C4-2B (cell line): ENCODE data around the gene DUSP7.
"Not testable (repeated sequence)": the region's sequence is repeated elsewhere in the genome, so short reads cannot be mapped to it uniquely, and the experiment has no call there.

Experiments
- H3K27ac ChIP-seq: fragments of 450-650 bp; 2 replicates; pipeline ENCODE4 v1.5.1; 2017
- CTCF ChIP-seq: fragments of 450-650 bp; conservative IDR thresholded peaks from 2 replicates; pipeline ENCODE4 v1.5.1; 2017; ENCODE audit warnings: mild to moderate bottlenecking
- ZFX ChIP-seq: fragments of 450-650 bp; IDR thresholded peaks from 2 replicates; pipeline ENCODE4 v1.6.1; 2017

DUSP7 gene

GRCh38 chr3:52050571-52050970 lies 5.8 kb downstream of the DUSP7 start:
- H3K27ac ChIP-seq: no peak overlapping the region
- TF ChIP-seq ZFX: no peak
- no peak for TF ChIP-seq CTCF

GRCh38 chr3:52049503-52049902 lies 6.9 kb downstream of the DUSP7 start:
- H3K27ac ChIP-seq: no peak overlapping the region

GRCh38 chr3:52047295-52047960 lies 8.9 kb downstream of the DUSP7 start:
- TF ChIP-seq CTCF: no peak
- no peak for TF ChIP-seq ZFX

More at GRCh38 chr3:52049503-52049902, 6.9 kb downstream of the DUSP7 start:
- no peak for TF ChIP-seq CTCF
- TF ChIP-seq ZFX: no peak

GRCh38 chr3:52046902-52047239 lies 9.5 kb downstream of the DUSP7 start:
- no peak for TF ChIP-seq CTCF
- TF ChIP-seq ZFX: no peak
- H3K27ac ChIP-seq: no peak overlapping the region

More at GRCh38 chr3:52047295-52047960, 8.9 kb downstream of the DUSP7 start:
- no peak overlapping the region for H3K27ac ChIP-seq

- no peak overlapping the region for H3K27ac ChIP-seq
- TF ChIP-seq ZFX: no peak
- no peak for TF ChIP-seq CTCF
Measured at GRCh38 chr3:52046186-52046901, 10.0 kb downstream of the DUSP7 start.

GRCh38 chr3:52044869-52045619 lies 11.3 kb downstream of the DUSP7 start:
- no peak for TF ChIP-seq ZFX
- no peak for TF ChIP-seq CTCF
- no peak overlapping the region for H3K27ac ChIP-seq

GRCh38 chr3:52043750-52044149 lies 12.6 kb downstream of the DUSP7 start:
- no peak for TF ChIP-seq ZFX
- no peak for TF ChIP-seq CTCF
- no peak overlapping the region for H3K27ac ChIP-seq

GRCh38 chr3:52043039-52043438 lies 13.3 kb downstream of the DUSP7 start:
- H3K27ac ChIP-seq: not testable (repeated sequence)
